ENCODE measurements around the gene GLI3. TPM values are rescaled to one million over a fixed set of nuclear protein-coding genes. Genes with fewer than 3 reads are reported as not detected.

The GLI3 gene
- polyA plus RNA-seq, 1 experiment, result 6.0 TPM

- POLR2A ChIA-PET, result no interaction called here
- no peak for DNase-seq (ENCODE audit: low read depth, low spot score)
- no peak overlapping the region for H3K27ac ChIP-seq (ENCODE audit: low read depth, low read length)
- TF ChIP-seq CTCF (IDR thresholded peaks at IDR 0.05; ENCODE audit: low read depth, low read length), result no peak
- no peaks in the 10 kb centered on the region for H3K9me3 ChIP-seq (ENCODE audit: control insufficient read depth, insufficient read depth, low read length)
- CTCF ChIA-PET, result no interaction called here
- H3K27me3 ChIP-seq (ENCODE audit: control insufficient read depth, insufficient read depth, low read length), result no peaks in the 10 kb centered on the region
- no peak overlapping the region for H3K4me3 ChIP-seq (ENCODE audit: low read depth, low read length)
These were observed 131.3 kb downstream of the GLI3 start for GRCh38 chr7:42105554-42106358.

- ChIA-PET CTCF (no interaction called here), POLR2A (no interaction called here)
- H3K27ac ChIP-seq (ENCODE audit: low read depth, low read length), result no peak overlapping the region
- H3K9me3 ChIP-seq (ENCODE audit: control insufficient read depth, insufficient read depth, low read length), result no peaks in the 10 kb centered on the region
- no peaks in the 10 kb centered on the region for H3K27me3 ChIP-seq (ENCODE audit: control insufficient read depth, insufficient read depth, low read length)
- no peak for DNase-seq (ENCODE audit: low read depth, low spot score)
- no peak for TF ChIP-seq CTCF (IDR thresholded peaks at IDR 0.05; ENCODE audit: low read depth, low read length)
- H3K4me3 ChIP-seq (ENCODE audit: low read depth, low read length), result no peak overlapping the region
These were observed 132.3 kb downstream of the GLI3 start for GRCh38 chr7:42104694-42105093.

- no peak overlapping the region for H3K27ac ChIP-seq (ENCODE audit: low read depth, low read length)
- ChIA-PET POLR2A (no interaction called here), CTCF (no interaction called here)
- no peak overlapping the region for H3K4me3 ChIP-seq (ENCODE audit: low read depth, low read length)
- no peak for DNase-seq (ENCODE audit: low read depth, low spot score)
- no peak for TF ChIP-seq CTCF (IDR thresholded peaks at IDR 0.05; ENCODE audit: low read depth, low read length)
- H3K9me3 ChIP-seq (ENCODE audit: control insufficient read depth, insufficient read depth, low read length), result no peaks in the 10 kb centered on the region
- H3K27me3 ChIP-seq (ENCODE audit: control insufficient read depth, insufficient read depth, low read length), result no peaks in the 10 kb centered on the region
These were observed 132.8 kb downstream of the GLI3 start for GRCh38 chr7:42104231-42104630.

- Histone ChIP-seq H3K4me3 (ENCODE audit: low read depth, low read length) (no peak overlapping the region), H3K9me3 (ENCODE audit: control insufficient read depth, insufficient read depth, low read length) (no peaks in the 10 kb centered on the region), H3K27me3 (ENCODE audit: control insufficient read depth, insufficient read depth, low read length) (no peaks in the 10 kb centered on the region), H3K27ac (ENCODE audit: low read depth, low read length) (no peak overlapping the region)
- POLR2A ChIA-PET, result no interaction called here
- no peak for TF ChIP-seq CTCF (IDR thresholded peaks at IDR 0.05; ENCODE audit: low read depth, low read length)
- no peak for DNase-seq (ENCODE audit: low read depth, low spot score)
- CTCF ChIA-PET, result interaction anchor here (1.0 to 1.2 kb wide), 3 partner anchors 13 to 124 kb away, joined by 3 to 7 read pairs (median 3); no protein-coding TSS in a partner anchor
These were observed 133.6 kb downstream of the GLI3 start for GRCh38 chr7:42103456-42103855.

GRCh38 chr7:42103020-42103419, 134.0 kb downstream of the GLI3 start:
- no peak for TF ChIP-seq CTCF (IDR thresholded peaks at IDR 0.05; ENCODE audit: low read depth, low read length)
- Histone ChIP-seq H3K27ac (ENCODE audit: low read depth, low read length) (no peak overlapping the region), H3K9me3 (ENCODE audit: control insufficient read depth, insufficient read depth, low read length) (no peaks in the 10 kb centered on the region), H3K4me3 (ENCODE audit: low read depth, low read length) (no peak overlapping the region), H3K27me3 (ENCODE audit: control insufficient read depth, insufficient read depth, low read length) (no peaks in the 10 kb centered on the region)
- DNase-seq (ENCODE audit: low read depth, low spot score), result no peak
- CTCF ChIA-PET, result interaction anchor here (1.0 to 1.2 kb wide), 3 partner anchors 12 to 124 kb away, joined by 3 to 7 read pairs (median 3); no protein-coding TSS in a partner anchor
- POLR2A ChIA-PET, result no interaction called here

Data from AG04450 (cell line).